ENCODE results near the gene MYO1F.

- no peak for TF ChIP-seq CTCF (IDR thresholded peaks at IDR 0.05)
- TF ChIP-seq POLR2A (IDR thresholded peaks at IDR 0.05), result no peak
- TF ChIP-seq POLR2AphosphoS5 (IDR thresholded peaks at IDR 0.05), result no peak
Observed at GRCh38 chr19:8517551-8518442, 59.4 kb downstream of the MYO1F start.

Data from transverse colon (tissue), 4 donors.